C4-2B (cell line): ENCODE measurements around the gene CDH8.

Experiments used
- CTCF ChIP-seq: fragments of 450-650 bp; conservative IDR thresholded peaks from 2 replicates; pipeline ENCODE4 v1.5.1; 2017; ENCODE audit warnings: mild to moderate bottlenecking
- ZFX ChIP-seq: fragments of 450-650 bp; IDR thresholded peaks from 2 replicates; pipeline ENCODE4 v1.6.1; 2017

DNA sequence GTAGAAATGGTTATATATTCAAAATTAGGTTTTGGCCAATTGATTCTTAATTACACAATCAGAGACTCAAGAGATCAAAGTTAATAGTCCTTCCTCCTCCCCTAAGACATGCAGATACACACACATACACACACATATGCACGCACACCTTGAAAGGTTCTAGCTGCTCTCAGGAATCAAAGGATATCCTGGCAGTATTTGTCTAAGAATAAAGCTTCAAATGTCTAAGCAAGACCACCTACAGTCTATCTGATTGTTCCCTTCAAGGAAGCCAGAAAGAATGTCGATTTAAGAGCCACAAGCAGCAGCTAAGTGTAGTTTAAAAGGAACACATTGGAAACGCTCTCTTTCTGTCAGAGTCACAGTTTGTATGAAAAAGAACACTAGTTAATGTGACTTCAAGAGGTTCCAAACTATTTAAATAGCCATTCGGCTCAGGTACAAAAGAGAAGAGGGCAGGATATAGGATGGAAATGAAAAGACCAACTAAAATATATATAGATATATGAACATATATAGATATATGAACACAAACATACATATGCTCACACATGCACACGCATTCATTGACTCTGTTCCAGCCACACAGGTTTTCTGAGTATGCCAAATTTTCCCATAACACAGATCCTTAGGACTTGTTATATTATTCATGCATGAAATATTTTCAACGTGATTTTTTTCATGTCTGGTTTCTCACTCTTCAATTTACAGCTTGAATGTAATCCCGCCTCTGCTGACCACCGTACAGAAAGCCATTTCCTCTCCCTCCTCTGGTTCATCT lies 79.0 kb downstream of the CDH8 start:
- TF ChIP-seq CTCF = no peak
- no peak for TF ChIP-seq ZFX
